Measurements from ENCODE around the gene HUNK.
A peak's percentile ranks its signal among the peaks of the same experiment; 100 is the strongest.

Gene HUNK

GRCh38 chr21:31967334-31967733 lies 94.5 kb downstream of the HUNK start:
- DNase-seq, result no peak

GRCh38 chr21:31972622-31973021 lies 99.8 kb downstream of the HUNK start:
- DNase-seq, result no peak

- no peak for DNase-seq
These were observed 100.7 kb downstream of the HUNK start for GRCh38 chr21:31973402-31973944.

- DNase-seq, result no peak
These were observed 101.7 kb downstream of the HUNK start for GRCh38 chr21:31974454-31974985.

DNA sequence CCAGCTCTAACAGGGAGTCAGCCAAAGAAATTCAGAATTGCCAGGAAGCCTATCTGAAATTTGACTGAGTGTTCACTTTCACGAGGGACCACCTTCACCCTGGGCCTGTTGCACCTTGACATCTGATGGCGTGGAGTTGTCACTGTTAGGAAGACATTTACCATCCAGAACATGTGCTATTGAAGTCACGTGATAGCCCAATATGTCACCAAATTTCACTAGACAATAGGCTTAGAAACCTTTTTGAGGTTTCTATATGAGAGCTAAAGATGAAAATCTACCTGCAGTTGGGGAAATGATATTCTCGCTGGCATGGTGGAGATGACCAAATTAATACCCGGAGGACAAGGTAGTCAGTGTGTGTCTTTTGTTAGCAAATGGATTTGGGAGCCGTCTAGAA lies 102.7 kb downstream of the HUNK start:
- no peak for DNase-seq

DNA sequence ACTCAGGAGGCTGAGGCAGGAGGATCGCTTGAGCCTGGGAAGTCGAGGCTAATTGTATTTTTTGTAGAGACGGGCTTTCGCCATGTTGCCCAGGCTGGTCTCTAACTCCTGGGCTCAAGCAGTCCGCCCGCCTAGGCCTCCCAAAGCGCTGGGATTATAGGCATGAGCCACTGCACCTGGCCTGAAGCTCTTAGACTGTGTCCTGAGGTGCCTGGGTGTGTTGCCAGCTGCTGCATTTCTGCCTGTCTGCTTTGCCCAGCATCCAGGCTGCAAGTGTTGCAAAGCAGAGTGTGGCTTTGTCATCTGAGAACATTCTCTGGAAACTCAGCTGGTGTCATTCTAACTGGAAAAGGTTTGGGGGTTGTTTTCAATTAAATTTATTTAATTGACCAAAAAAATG lies 105.0 kb downstream of the HUNK start:
- no peak for DNase-seq

DNA sequence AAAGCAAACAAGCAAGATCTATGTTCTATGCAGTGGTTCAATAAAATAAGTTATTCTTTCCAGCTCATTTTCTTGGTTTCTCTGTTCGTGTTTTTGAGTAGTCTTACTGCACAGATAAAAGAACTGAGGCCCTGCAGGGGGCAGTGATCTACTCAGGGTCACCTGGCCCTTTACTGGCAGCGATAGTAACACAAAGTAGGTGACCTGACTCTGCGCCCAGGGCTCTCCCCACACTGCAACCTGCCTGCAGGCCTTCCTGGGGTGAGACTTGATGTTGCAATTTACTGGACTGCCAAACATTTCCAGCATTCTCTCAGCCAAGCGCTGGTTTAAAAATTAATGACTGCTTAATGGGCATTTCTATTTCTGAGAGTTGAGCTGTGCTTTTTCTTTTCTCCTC lies 110.3 kb downstream of the HUNK start:
- no peak for DNase-seq

DNA sequence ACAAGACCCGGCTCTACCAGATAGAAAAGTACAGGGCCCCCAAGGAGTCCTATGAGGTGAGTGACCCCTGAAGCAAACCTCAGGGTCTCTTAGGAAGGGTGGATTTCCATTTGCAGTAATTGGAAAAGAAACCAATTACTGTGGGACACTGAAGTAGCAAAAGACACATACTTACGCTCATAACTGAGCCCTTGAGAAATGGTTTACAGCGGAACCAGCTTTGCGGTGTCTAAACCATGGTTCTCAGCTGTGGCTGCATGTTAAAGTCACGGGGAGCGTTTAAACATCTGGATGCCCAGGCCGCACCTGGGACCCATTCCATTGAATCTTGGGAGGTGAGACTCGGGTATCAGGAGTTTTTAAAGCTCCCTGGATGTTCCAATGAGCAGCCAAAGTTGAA lies 110.7 kb downstream of the HUNK start:
- no peak for DNase-seq

DNA sequence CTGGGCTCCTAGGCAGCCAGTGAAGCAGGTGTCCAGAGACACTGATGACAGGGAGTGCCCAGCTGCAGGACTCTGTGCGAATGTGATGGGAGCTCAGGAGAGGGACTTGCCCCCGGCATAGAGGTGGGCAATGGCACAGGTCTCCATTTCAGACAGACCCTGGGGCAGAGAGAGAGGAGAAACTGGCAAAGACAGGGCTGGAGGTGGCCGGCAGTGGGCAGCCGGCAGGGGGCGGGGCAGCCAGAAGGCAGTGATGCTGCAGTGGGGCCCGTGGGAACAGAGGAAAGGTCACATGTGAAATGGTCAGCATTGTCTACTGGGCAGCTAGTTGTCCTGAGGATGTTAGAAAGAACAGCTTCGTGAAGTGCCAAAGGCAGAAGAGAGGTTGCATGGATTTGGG lies 112.6 kb downstream of the HUNK start:
- DNase-seq, result no peak

- DNase-seq, result no peak
These were observed 113.4 kb downstream of the HUNK start for GRCh38 chr21:31986035-31986856.

DNA sequence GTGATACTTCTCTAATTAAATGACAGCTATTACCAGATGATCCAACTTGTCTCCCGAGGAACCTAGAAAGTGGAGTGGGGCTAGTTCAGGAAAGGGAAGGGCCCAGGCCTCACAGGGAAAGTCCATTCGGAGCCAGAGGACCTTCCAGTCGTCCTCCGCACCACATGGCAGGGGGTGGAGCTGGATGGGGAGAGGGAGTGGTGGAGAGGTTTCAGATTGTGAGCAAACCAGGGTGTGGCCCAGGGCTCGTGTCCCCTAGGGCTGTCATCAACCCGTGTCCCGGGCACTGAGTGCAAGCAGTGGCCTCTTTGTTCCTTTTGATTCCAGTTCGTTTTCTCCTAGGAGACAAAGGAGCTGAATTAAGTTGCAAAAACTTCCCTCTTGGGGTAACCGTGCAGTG lies 114.9 kb downstream of the HUNK start:
- DNase-seq, result no peak

DNA sequence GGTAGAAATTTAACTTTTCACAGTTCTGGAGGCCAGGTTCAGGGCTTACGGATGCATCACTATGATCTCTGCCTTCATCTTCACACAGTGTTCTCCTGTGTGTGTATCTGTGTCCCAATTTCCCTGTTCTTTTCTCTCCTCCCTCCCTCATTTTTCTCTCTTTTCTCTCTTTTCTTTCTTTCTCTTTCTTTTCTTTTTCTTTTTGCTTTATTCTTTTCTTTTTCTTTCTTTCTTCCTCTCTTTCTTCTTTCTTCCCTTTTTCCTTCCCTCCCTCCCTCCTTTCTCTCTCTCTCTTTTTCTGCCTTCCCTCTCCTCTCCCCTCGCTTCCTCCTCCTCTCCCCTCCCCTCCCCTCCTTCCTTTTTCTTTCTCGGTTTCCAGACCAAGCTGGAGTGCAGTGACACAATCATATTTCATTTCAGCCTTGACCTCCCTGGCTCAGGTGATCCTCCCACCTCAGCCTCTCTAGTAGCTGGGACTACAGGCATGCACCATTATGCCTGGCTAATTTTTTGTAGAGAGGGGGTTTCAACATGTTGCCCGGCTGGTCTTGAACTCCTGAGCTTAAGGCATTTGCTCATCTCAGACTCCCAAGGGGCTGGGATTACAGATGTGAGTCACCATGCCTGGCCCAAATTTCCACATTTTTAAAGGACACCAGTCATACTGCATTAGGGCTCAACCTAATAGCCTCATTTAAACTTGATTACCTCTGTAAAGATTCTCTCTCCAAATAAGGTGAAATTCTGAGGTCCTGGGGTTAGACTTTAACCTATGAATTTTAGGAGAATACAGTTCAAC lies 115.9 kb downstream of the HUNK start:
- DNase-seq, result peak; percentile 66

GRCh38 chr21:31991356-31992331 lies 118.8 kb downstream of the HUNK start:
- no peak for DNase-seq

- no peak for DNase-seq
These were observed 119.6 kb downstream of the HUNK start for GRCh38 chr21:31992391-31992790.

DNA sequence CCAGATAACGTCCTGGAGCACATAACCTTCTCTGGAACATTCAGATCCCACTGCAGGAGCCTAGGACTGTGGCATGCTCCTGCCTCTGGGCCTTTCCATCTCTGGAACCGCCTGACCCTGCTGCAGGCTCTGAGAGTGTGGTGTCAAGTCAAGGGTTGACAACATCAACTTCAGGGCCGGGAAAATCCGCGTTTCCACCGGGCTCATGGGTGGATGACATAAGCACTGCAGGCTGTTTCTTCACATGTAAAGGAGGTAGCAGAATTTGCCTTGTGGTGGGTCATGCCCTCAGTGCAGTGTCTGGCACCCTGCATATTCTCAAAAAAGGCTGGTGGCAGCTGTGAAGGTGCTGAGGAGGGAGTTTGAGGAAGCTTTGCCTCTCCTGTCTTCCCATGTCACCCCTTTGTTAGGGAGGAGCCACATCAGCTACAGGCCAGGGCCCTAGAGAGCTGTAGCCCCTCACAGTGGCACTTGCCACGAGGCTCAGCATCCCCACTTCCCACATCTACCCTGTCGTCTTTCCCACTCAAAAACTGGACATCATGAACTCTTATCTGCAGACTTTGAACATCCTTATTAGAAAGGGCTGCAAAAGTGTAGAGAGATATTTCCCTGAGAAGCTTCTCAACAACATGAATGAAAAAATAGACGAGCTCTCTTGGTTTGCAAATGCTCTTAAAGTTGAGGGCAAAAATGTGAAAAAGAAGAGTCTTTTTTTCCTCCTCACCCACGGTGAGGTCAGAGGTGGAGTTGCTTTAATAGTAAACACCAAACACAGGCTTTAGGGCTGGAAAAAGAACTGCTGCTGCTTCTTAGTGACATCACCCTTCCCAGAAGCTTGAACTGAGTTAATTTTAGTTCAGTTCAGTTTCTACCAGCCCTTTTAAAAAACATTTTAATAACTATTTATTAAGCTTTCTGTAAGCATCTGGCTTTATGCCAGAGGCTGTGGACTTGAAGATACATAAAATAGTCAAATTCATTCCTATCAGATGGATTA lies 121.3 kb downstream of the HUNK start:
- DNase-seq, result no peak

GRCh38 chr21:31997191-31997590 lies 124.4 kb downstream of the HUNK start:
- DNase-seq, result no peak

- DNase-seq, result no peak
These were observed 127.1 kb downstream of the HUNK start for GRCh38 chr21:31999810-32000468.

DNA sequence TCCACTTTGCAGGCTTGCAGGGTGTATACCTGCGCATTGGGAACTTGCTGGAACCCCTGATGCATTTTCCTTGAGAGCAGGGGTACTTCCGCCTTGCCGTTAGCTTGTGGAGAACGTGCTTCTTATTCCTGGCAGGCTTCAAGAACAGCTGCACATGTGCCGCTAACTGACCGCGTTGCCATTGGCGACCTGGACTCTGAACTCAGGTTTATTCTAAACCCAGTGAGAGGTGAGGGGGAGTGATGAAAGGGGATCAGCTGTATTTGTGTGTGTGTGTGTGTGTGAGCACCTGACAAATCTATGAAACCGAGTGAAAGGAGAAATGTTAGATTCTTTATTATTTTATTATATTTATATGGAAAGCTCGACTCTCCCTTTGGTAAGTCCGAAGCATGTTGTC lies 128.6 kb downstream of the HUNK start:
- no peak for DNase-seq

GRCh38 chr21:32003411-32003810 lies 130.6 kb downstream of the HUNK start:
- peak; percentile 10 for DNase-seq

- peak; percentile 48 for DNase-seq
These were observed 131.5 kb downstream of the HUNK start for GRCh38 chr21:32004291-32004690.

DNA sequence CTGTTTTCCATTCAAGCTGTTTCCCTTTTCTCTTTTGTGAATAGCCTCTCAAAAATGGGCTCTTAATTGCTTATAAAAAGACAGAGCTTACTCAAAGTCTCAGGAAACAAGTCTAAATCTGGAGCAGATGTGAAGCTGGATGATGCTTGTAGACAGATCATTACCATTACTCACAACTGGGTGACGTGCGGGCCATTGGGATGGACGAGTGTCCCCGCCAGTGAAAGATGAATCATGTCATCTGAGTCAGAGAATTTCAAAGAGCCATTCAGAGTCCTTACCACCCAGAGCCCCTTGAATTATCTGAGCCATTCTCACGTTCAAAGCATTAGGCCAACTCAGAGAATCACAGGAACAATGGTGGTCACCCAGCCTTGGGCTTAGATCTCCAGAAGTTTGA lies 134.6 kb downstream of the HUNK start:
- DNase-seq, result peak; percentile 96

Data from fibroblast of skin of right quadriceps (primary cell).